GM21723 (cell line): ENCODE measurements around the gene SEZ6.

Experiments
- ATAC-seq: cut with Tn5 transposase; IDR thresholded peaks from one replicate; pipeline ENCODE4 v1.9.1; 2021; ENCODE audit warnings: mild to moderate bottlenecking, moderate library complexity; ENCODE audit not compliant: unreplicated experiment

Gene SEZ6

GRCh38 chr17:28958820-28959455, 46.9 kb downstream of the SEZ6 start:
- no peak for ATAC-seq

GRCh38 chr17:28957992-28958355, 47.9 kb downstream of the SEZ6 start:
- ATAC-seq: no peak

- ATAC-seq: no peak
Observed at GRCh38 chr17:28957277-28957991, 48.4 kb downstream of the SEZ6 start.

- no peak for ATAC-seq
Observed at GRCh38 chr17:28956861-28957260, 49.0 kb downstream of the SEZ6 start.

GRCh38 chr17:28956112-28956511, 49.7 kb downstream of the SEZ6 start:
- no peak for ATAC-seq

- no peak for ATAC-seq
Observed at GRCh38 chr17:28955408-28955807, 50.4 kb downstream of the SEZ6 start.

GRCh38 chr17:28954886-28955285, 50.9 kb downstream of the SEZ6 start:
- ATAC-seq: no peak

- no peak for ATAC-seq
Observed at GRCh38 chr17:28953444-28954118, 52.3 kb downstream of the SEZ6 start.

- peak; percentile 65 for ATAC-seq
Observed at GRCh38 chr17:28951991-28952975, 53.5 kb downstream of the SEZ6 start.

GRCh38 chr17:28951428-28951990, 54.3 kb downstream of the SEZ6 start, which contains the start of gene PHF12:
PHF12 (minus strand) TSS chr17:28951518; CDS start chr17:28950960, 558 bp downstream.
- ATAC-seq: peak; percentile 45

GRCh38 chr17:28950752-28951427, 54.9 kb downstream of the SEZ6 start:
- ATAC-seq: no peak

GRCh38 chr17:28950017-28950751, 55.6 kb downstream of the SEZ6 start:
- ATAC-seq: no peak

GRCh38 chr17:28949185-28950016, 56.4 kb downstream of the SEZ6 start:
- ATAC-seq: no peak

- ATAC-seq: no peak
Observed at GRCh38 chr17:28948873-28949184, 57.0 kb downstream of the SEZ6 start.

GRCh38 chr17:28948342-28948741, 57.5 kb downstream of the SEZ6 start:
- ATAC-seq: no peak

- ATAC-seq: no peak
Observed at GRCh38 chr17:28947639-28948038, 58.2 kb downstream of the SEZ6 start.

GRCh38 chr17:28946239-28946638, 59.6 kb downstream of the SEZ6 start:
- no peak for ATAC-seq

- ATAC-seq: no peak
Observed at GRCh38 chr17:28944862-28945741, 60.7 kb downstream of the SEZ6 start.
